PFSK-1 (cell line): ENCODE results near the gene DTWD1.

Experiments used
- POLR2AphosphoS5 ChIP-seq: IDR thresholded peaks from 2 replicates; pipeline ENCODE4 v1.6.1; 2012; ENCODE audit warnings: low read depth, mild to moderate bottlenecking, control low read depth, low read length, moderate library complexity
- SIN3A ChIP-seq: IDR thresholded peaks from 2 replicates; pipeline ENCODE4 v1.6.1; 2012; ENCODE audit warnings: mild to moderate bottlenecking, low read length, moderate library complexity, borderline replicate concordance; ENCODE audit not compliant: insufficient read depth

DNA sequence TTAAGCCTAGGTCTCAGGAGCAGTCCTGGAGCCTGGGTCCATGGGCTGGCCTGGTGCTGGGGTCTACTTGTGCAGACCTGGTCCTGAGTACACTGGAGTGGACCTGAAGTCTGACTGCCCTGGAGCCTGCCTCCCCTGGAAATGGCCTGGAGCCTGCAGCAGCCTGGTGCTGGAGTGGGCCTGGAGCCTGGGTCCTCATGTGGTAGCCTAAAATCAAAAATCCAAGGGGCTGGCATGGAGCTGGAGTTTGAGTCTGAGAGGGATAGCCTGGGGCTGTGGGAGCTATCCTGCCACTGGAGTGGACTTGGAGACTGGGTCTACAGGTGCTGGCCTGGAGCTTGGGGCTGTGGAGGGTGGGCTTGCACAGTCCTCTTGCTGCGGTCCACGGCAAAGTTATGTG lies 15.3 kb upstream of the DTWD1 start:
- TF ChIP-seq POLR2AphosphoS5 = no peak
- no peak for TF ChIP-seq SIN3A
